ENCODE results near the gene LRGUK. TPM values are rescaled to one million over a fixed set of nuclear protein-coding genes. Genes with fewer than 3 reads are reported as not detected.

Gene LRGUK
- total RNA-seq, 1 experiment from 2014 or later: 1.5 TPM

GRCh38 chr7:134105841-134106240 is 21.3 kb upstream of the LRGUK start:
- no peak overlapping the region for H2BK120ac ChIP-seq (ENCODE audit: low read depth, low read length, poor library complexity, severe bottlenecking)
- H3K9ac ChIP-seq (ENCODE audit: extremely low read depth, insufficient read length, low read length): no peak overlapping the region
- H3T11ph ChIP-seq (ENCODE audit: low read length): no peak overlapping the region
- H3K4ac ChIP-seq (ENCODE audit: low read depth, low read length): no peak overlapping the region
- no peak overlapping the region for H2BK20ac ChIP-seq (ENCODE audit: low read depth, low read length, poor library complexity, severe bottlenecking)
- H3K27me3 Mint-ChIP-seq (ENCODE audit: low read depth): no peaks in the 10 kb centered on the region
- no CpG with 5 or more reads among the region's 5 CpGs for WGBS (ENCODE audit: extremely low coverage, insufficient read length, low lambda C conversion rate)
- H2AFZ ChIP-seq (ENCODE audit: low read length): no peak overlapping the region
- peaks cover 0 to 6% of the 10 kb centered on the region in 2 experiments; a peak in 2 of 4 replicates for H3K4me1 Mint-ChIP-seq
- no peak overlapping the region for H3K23ac ChIP-seq (ENCODE audit: insufficient read length, low read depth, low read length)
- no peak overlapping the region for H2BK5ac ChIP-seq (ENCODE audit: insufficient read length, low read length)
- no peak overlapping the region for H2BK15ac ChIP-seq (ENCODE audit: low read depth, low read length)
- no peaks in the 10 kb centered on the region for H3K23me2 ChIP-seq (ENCODE audit: insufficient read length, low read depth, low read length, poor library complexity, severe bottlenecking)
- H3K9me3 ChIP-seq (ENCODE audit: control insufficient read depth, low read depth, low read length): no peaks in the 10 kb centered on the region
- H3K18ac ChIP-seq (ENCODE audit: insufficient read length, low read depth, low read length): no peak overlapping the region
- H3K27ac Mint-ChIP-seq: no peak overlapping the region
- no peak overlapping the region for H3K56ac ChIP-seq (ENCODE audit: insufficient read length, low read depth, low read length)
- H3K4me2 ChIP-seq (ENCODE audit: insufficient read depth, insufficient read length, low read length): no peak overlapping the region
- no peak overlapping the region for H4K91ac ChIP-seq (ENCODE audit: insufficient read length, low read depth, low read length)
- no peaks in the 10 kb centered on the region for H3K4me1 ChIP-seq (ENCODE audit: insufficient read depth, low read length)
- no peak overlapping the region for H2BK12ac ChIP-seq (ENCODE audit: insufficient read length, low read depth, low read length)
- no peak overlapping the region for H3K27ac ChIP-seq (ENCODE audit: insufficient read length, low read depth, low read length)
- no peak overlapping the region for H4K8ac ChIP-seq (replicated peaks; ENCODE audit: insufficient read length, low read depth, low read length)
- H2AK5ac ChIP-seq (ENCODE audit: insufficient read length, low read length): no peak overlapping the region
- no peak overlapping the region for H3K14ac ChIP-seq (ENCODE audit: insufficient read depth, low read length)
- DNase-seq: no peak
- no peaks in the 10 kb centered on the region for H4K20me1 ChIP-seq (ENCODE audit: control insufficient read depth, insufficient read depth, insufficient read length)
- H3K79me1 ChIP-seq (ENCODE audit: insufficient read depth, low read depth, low read length, poor library complexity, severe bottlenecking): no peaks in the 10 kb centered on the region
- no peak overlapping the region for H4K5ac ChIP-seq (ENCODE audit: insufficient read length, low read depth, low read length)
- no peak for TF ChIP-seq CTCF (conservative IDR thresholded peaks at IDR 0.05)
- no peaks in the 10 kb centered on the region for H3K27me3 ChIP-seq (ENCODE audit: insufficient read depth, low read length)
- peaks cover 0 to 1% (median 0%) of the 10 kb centered on the region in 3 experiments; a peak in 2 of 7 replicates for H3K36me3 Mint-ChIP-seq (ENCODE audit: insufficient read depth in 1 of 3, low read depth in 3 of 3)
- H3K9me3 Mint-ChIP-seq: peaks cover 0 to 3% of the 10 kb centered on the region in 2 experiments; a peak in 2 of 5 replicates
- H3K79me2 ChIP-seq (ENCODE audit: insufficient read depth, low read length): no peaks in the 10 kb centered on the region
- no peak overlapping the region for H3K4me3 Mint-ChIP-seq
